Stimulated activated CD8-positive, alpha-beta memory T cell treated with anti-CD3 and anti-CD28 coated beads, Interleukin-7, amount 100 ng/mL, for 4 hours (primary cell): ENCODE measurements around the gene TCERG1.

Experiments
- DNase-seq, 2 donors: peaks; one replicate each; pipeline ENCODE4 v3.0.0-alpha.2; 2020; ENCODE audit warnings: low read depth in 2 of 2

TCERG1 gene

GRCh38 chr5:146457431-146457830, 10.3 kb downstream of the TCERG1 start:
- no peak for DNase-seq

- DNase-seq: no peak
Measured at GRCh38 chr5:146458894-146459293, 11.8 kb downstream of the TCERG1 start.

GRCh38 chr5:146461319-146461718, 14.2 kb downstream of the TCERG1 start:
- no peak for DNase-seq

- DNase-seq: no peak
Measured at GRCh38 chr5:146463446-146463845, 16.3 kb downstream of the TCERG1 start.

- no peak for DNase-seq
Measured at GRCh38 chr5:146466521-146467349, 19.6 kb downstream of the TCERG1 start.

GRCh38 chr5:146467760-146468159, 20.6 kb downstream of the TCERG1 start:
- no peak for DNase-seq

- no peak for DNase-seq
Measured at GRCh38 chr5:146474065-146474464, 26.9 kb downstream of the TCERG1 start.

- DNase-seq: no peak
Measured at GRCh38 chr5:146475190-146475780, 28.2 kb downstream of the TCERG1 start.

- no peak for DNase-seq
Measured at GRCh38 chr5:146475906-146476305, 28.8 kb downstream of the TCERG1 start.

GRCh38 chr5:146482775-146483174, 35.6 kb downstream of the TCERG1 start:
- DNase-seq: no peak

- DNase-seq: no peak
Measured at GRCh38 chr5:146484714-146485391, 37.7 kb downstream of the TCERG1 start.

- DNase-seq: no peak
Measured at GRCh38 chr5:146490089-146490843, 43.1 kb downstream of the TCERG1 start.

- no peak for DNase-seq
Measured at GRCh38 chr5:146494656-146495055, 47.5 kb downstream of the TCERG1 start.

GRCh38 chr5:146499680-146500079, 52.5 kb downstream of the TCERG1 start:
- no peak for DNase-seq

GRCh38 chr5:146507428-146507827, 60.3 kb downstream of the TCERG1 start:
- no peak for DNase-seq

- no peak for DNase-seq
Measured at GRCh38 chr5:146510559-146511125, 63.5 kb downstream of the TCERG1 start.

GRCh38 chr5:146513462-146513861, 66.3 kb downstream of the TCERG1 start:
- DNase-seq: no peak

- no peak for DNase-seq
Measured at GRCh38 chr5:146514575-146514974, 67.4 kb downstream of the TCERG1 start.

GRCh38 chr5:146515473-146516150, 68.5 kb downstream of the TCERG1 start:
- DNase-seq: no peak

GRCh38 chr5:146516151-146516475, 69.0 kb downstream of the TCERG1 start, which contains the start of gene GPR151:
TSS of gene GPR151 (minus strand) at chr5:146516190. CDS start at chr5:146516113, 77 bp downstream.
- no peak for DNase-seq

- DNase-seq: no peak
Measured at GRCh38 chr5:146519554-146519953, 72.4 kb downstream of the TCERG1 start.
